Thyroid gland (tissue), 4 donors: ENCODE data around the gene TACO1. TPM values are rescaled to one million over a fixed set of nuclear protein-coding genes. Genes with fewer than 3 reads are reported as not detected.

ENCODE experiments used
- DNase-seq, 2 donors: peaks; one replicate each; pipeline ENCODE4 v3.0.0-alpha.2; 2019
- H3K27ac ChIP-seq, 3 donors: fragments of 200-600 bp; sonication (generic); 1 replicate in 2 of 3; 2 replicates in 1 of 3; pipeline ENCODE4 v1.5.1; 2016 to 2019; ENCODE audit warnings: mild to moderate bottlenecking in 1 of 3, moderate library complexity in 1 of 3
- H3K27me3 ChIP-seq: fragments of 200-600 bp; sonication (generic); one replicate; pipeline ENCODE4 v1.5.1; 2019
- H3K36me3 ChIP-seq, 2 donors: fragments of 200-600 bp; sonication (generic); one replicate each; pipeline ENCODE4 v1.5.1; 2016 to 2019
- H3K4me1 ChIP-seq, 2 donors: fragments of 200-600 bp; sonication (generic); one replicate each; pipeline ENCODE4 v1.5.1; 2017 to 2019
- H3K4me3 ChIP-seq, 3 donors: fragments of 200-600 bp; sonication (generic); replicated peaks in 1 of 3; 1 replicate in 2 of 3; 2 replicates in 1 of 3; pipeline ENCODE4 v1.5.1; 2016; ENCODE audit warnings: mild to moderate bottlenecking in 1 of 3
- H3K9me3 ChIP-seq: fragments of 200-600 bp; sonication (generic); one replicate; pipeline ENCODE4 v1.5.1; 2017
- CTCF ChIP-seq, 6 experiments: fragments of 200-600 bp in 3 of 6; fragments of 450-650 bp in 3 of 6; sonication (generic) in 3 of 6; IDR thresholded peaks; one replicate each; pipeline ENCODE4 v1.5.1; 2016 to 2019; ENCODE audit warnings: antibody characterized with exemption in 6 of 6, mild to moderate bottlenecking in 2 of 6, inconsistent platforms in 1 of 6, moderate library complexity in 1 of 6
- POLR2A ChIP-seq, 2 donors: fragments of 450-650 bp; IDR thresholded peaks; one replicate each; pipeline ENCODE4 v1.6.1; 2017; ENCODE audit warnings: antibody characterized with exemption in 2 of 2, mild to moderate bottlenecking in 2 of 2, moderate library complexity in 1 of 2
- WGBS, 2 donors: methylation state at CpG; one replicate each; pipeline ENCODE4 v1.1.5; 2017; 5-methylcytosine and 5-hydroxymethylcytosine counted together
- intact Hi-C: fragments of 100-400 bp; cut with DNase I; formaldehyde crosslinking; loops from one replicate; pipeline ENCODE4 v1.15.1; 2023
- total RNA-seq, 4 donors: library from RNA; depleted of rRNA; stranded (reverse); fragments of >200 nt; gene quantifications; one replicate each; pipeline ENCODE4 v1.2.3, GENCODE V29; 2016

The TACO1 gene
- total RNA-seq, 4 donors from 2014 or later: 15.3 to 17.1 (median 16.0) TPM

GRCh38 chr17:63634816-63635215 lies 34.1 kb downstream of the TACO1 start:
- Histone ChIP-seq H3K4me1 (peaks cover 30 to 35% of the 10 kb centered on the region in 2 donors), H3K27ac (peak overlapping the region; percentile 63 to 94 (median 83)), H3K36me3 (peaks cover 0 to 6% of the 10 kb centered on the region in 2 donors), H3K27me3 (no peaks in the 10 kb centered on the region), H3K4me3 (no peak overlapping the region), H3K9me3 (no peaks in the 10 kb centered on the region)
- TF ChIP-seq CTCF (IDR thresholded peaks at IDR 0.05) (no peak), POLR2A (IDR thresholded peaks at IDR 0.05) (peak in 1 of 2 donors; percentile 18)
- no peak for DNase-seq
- intact Hi-C loops: no loop called here
- 28 to 30% methylated on average over 1 of the region's 1 CpG for WGBS, 2 donors

- WGBS, 2 donors: 94 to 95% methylated on average over 2 of the region's 2 CpGs
- peak overlapping the region; percentile 63 to 94 (median 83) for H3K27ac ChIP-seq
- H3K36me3 ChIP-seq: peaks cover 0 to 6% of the 10 kb centered on the region in 2 donors
- no peak for DNase-seq
- peaks cover 28 to 30% of the 10 kb centered on the region in 2 donors for H3K4me1 ChIP-seq
- no peaks in the 10 kb centered on the region for H3K27me3 ChIP-seq
- intact Hi-C loops: no loop called here
- no peak overlapping the region for H3K4me3 ChIP-seq
- H3K9me3 ChIP-seq: no peaks in the 10 kb centered on the region
- TF ChIP-seq CTCF (IDR thresholded peaks at IDR 0.05) (no peak), POLR2A (IDR thresholded peaks at IDR 0.05) (no peak)
Measured at GRCh38 chr17:63635290-63635689, 34.6 kb downstream of the TACO1 start.

- H3K36me3 ChIP-seq: peaks cover 0 to 6% of the 10 kb centered on the region in 2 donors
- 68 to 76% methylated on average over 2 of the region's 2 CpGs for WGBS, 2 donors
- H3K4me1 ChIP-seq: peaks cover 28% of the 10 kb centered on the region in 2 donors
- intact Hi-C loops: no loop called here
- no peak for TF ChIP-seq CTCF (IDR thresholded peaks at IDR 0.05)
- peak in 1 of 2 donors; percentile 14 for TF ChIP-seq POLR2A (IDR thresholded peaks at IDR 0.05)
- no peaks in the 10 kb centered on the region for H3K27me3 ChIP-seq
- peak; percentile 29 to 49 for DNase-seq
- no peaks in the 10 kb centered on the region for H3K9me3 ChIP-seq
- H3K4me3 ChIP-seq: no peak overlapping the region
- H3K27ac ChIP-seq: peak overlapping the region; percentile 63 to 94 (median 83)
Measured at GRCh38 chr17:63635787-63636186, 35.1 kb downstream of the TACO1 start.

GRCh38 chr17:63639125-63639524 lies 38.4 kb downstream of the TACO1 start:
- DNase-seq: no peak
- Histone ChIP-seq H3K4me3 (no peak overlapping the region), H3K27ac (no peak overlapping the region), H3K9me3 (no peaks in the 10 kb centered on the region), H3K36me3 (peaks cover 0 to 6% of the 10 kb centered on the region in 2 donors), H3K4me1 (peaks cover 20 to 21% of the 10 kb centered on the region in 2 donors), H3K27me3 (no peaks in the 10 kb centered on the region)
- intact Hi-C loops: no loop called here
- TF ChIP-seq CTCF (IDR thresholded peaks at IDR 0.05): no peak
- TF ChIP-seq POLR2A (IDR thresholded peaks at IDR 0.05): no peak
- WGBS, 2 donors: 48 to 76% methylated on average over 1 of the region's 1 CpG

- 97 to 98% methylated on average over 4 of the region's 4 CpGs for WGBS, 2 donors
- H3K4me3 ChIP-seq: no peak overlapping the region
- DNase-seq: no peak
- TF ChIP-seq CTCF (IDR thresholded peaks at IDR 0.05) (no peak), POLR2A (IDR thresholded peaks at IDR 0.05) (no peak)
- peaks cover 0 to 6% of the 10 kb centered on the region in 2 donors for H3K36me3 ChIP-seq
- H3K4me1 ChIP-seq: peaks cover 12 to 13% of the 10 kb centered on the region in 2 donors
- H3K27me3 ChIP-seq: no peaks in the 10 kb centered on the region
- intact Hi-C loops: no loop called here
- no peaks in the 10 kb centered on the region for H3K9me3 ChIP-seq
- H3K27ac ChIP-seq: no peak overlapping the region
Measured at GRCh38 chr17:63640038-63640437, 39.3 kb downstream of the TACO1 start.
